Stimulated activated CD4-positive, alpha-beta T cell treated with anti-CD3 and anti-CD28 coated beads, Interleukin-1b, Interleukin-23, amount 100 ng/mL, for 1 hour (primary cell): Measurements from ENCODE around the gene HPGDS.

ENCODE experiments used
- DNase-seq, 2 donors: peaks; one replicate each; pipeline ENCODE4 v3.0.0-alpha.2; 2020; ENCODE audit warnings: low read depth in 2 of 2

HPGDS gene

DNA sequence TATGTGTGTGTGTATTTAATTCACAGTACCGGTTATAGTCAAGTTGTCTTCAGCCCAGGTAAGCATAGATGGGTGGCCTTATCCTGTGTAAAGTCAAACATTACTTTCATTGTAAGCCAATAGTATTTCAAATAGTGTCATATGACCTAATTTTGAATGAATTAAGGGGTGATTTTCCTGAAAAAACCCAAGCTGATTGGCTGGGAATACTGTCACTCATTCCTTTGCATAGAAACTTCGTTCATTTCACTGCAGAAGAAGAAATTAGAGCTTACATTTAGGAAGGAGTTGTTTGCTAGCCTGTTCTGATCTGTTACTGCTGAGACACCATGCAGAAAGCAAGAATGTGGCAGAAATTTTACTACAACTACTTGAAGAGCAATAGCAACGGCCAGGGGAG, 89.6 kb downstream of the HPGDS start:
- DNase-seq: no peak

DNA sequence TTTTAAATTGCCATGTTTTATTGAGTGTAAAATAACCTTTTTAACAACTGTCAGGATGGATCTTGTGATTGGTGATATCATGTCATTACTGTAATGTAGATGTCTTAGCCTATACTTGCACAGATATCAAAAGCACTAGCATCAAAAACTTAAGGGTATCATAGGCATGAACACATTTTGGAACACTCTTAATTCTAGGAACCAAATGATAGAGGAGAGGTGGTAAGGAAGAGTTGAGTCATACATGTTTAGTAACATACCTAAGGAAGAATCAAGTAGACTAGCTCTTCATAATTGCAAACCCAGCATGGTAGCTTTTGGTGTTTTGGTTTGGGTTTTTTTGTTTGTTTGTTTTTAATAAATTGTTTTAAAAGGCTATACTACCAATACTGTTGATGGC, 91.5 kb downstream of the HPGDS start:
- no peak for DNase-seq
